ENCODE results near the gene LLGL2. TPM values are rescaled to one million over a fixed set of nuclear protein-coding genes. Genes with fewer than 3 reads are reported as not detected.

Gene LLGL2
- total RNA-seq, 1 experiment from 2014 or later = 156 TPM

- peaks cover 30% of the 10 kb centered on the region for H3K4me1 ChIP-seq (replicated peaks; ENCODE audit: insufficient read depth)
- no peaks in the 10 kb centered on the region for H3K9me3 ChIP-seq (ENCODE audit: insufficient read depth, low read depth)
- no peak overlapping the region for H2AFZ ChIP-seq
- H3K9me2 ChIP-seq (ENCODE audit: insufficient read depth) = no peaks in the 10 kb centered on the region
- no peak overlapping the region for H3K27ac ChIP-seq
- ChIA-PET POLR2A (ENCODE audit: unreplicated experiment) (no interaction called here), CTCF (no interaction called here)
- H3K27me3 ChIP-seq (ENCODE audit: insufficient read depth, low read depth) = no peaks in the 10 kb centered on the region
- no peaks in the 10 kb centered on the region; the same call in 1 of the 2 replicates for H3K36me3 ChIP-seq (ENCODE audit: low read depth)
- H3K4me2 ChIP-seq = no peak overlapping the region
- H3K4me3 ChIP-seq = no peak overlapping the region
- TF ChIP-seq CTCF (conservative IDR thresholded peaks at IDR 0.05) (no peak), EZH2 (IDR thresholded peaks at IDR 0.05; ENCODE audit: low read depth) (no peak)
- DNase-seq = no peak
- H3F3A ChIP-seq (ENCODE audit: insufficient read depth, low read depth) = peaks cover 17% of the 10 kb centered on the region
- no peaks in the 10 kb centered on the region for H3K79me2 ChIP-seq (ENCODE audit: low read depth)
- no TSS peak for BruUV-seq (replicated peaks)
- no peaks in the 10 kb centered on the region; the same call in 1 of the 2 replicates for H4K20me1 ChIP-seq (ENCODE audit: insufficient read depth)
- intact Hi-C loops (cut with micrococcal nuclease; ENCODE audit: unreplicated experiment) = no loop called here
Observed at GRCh38 chr17:75563063-75563758, 37.7 kb downstream of the LLGL2 start.

- no peaks in the 10 kb centered on the region for H3K9me2 ChIP-seq (ENCODE audit: insufficient read depth)
- H3K9me3 ChIP-seq (ENCODE audit: insufficient read depth, low read depth) = no peaks in the 10 kb centered on the region
- no peak overlapping the region for H3K4me3 ChIP-seq
- CTCF ChIA-PET = no interaction called here
- no peak for DNase-seq
- POLR2A ChIA-PET (ENCODE audit: unreplicated experiment) = interaction anchor here (0.6 to 0.7 kb wide), 2 partner anchors 108 to 213 kb away, joined by 3 to 33 read pairs; partner anchors contain the start of gene TMEM94
- H3K79me2 ChIP-seq (ENCODE audit: low read depth) = no peaks in the 10 kb centered on the region
- no peak overlapping the region for H2AFZ ChIP-seq
- H3F3A ChIP-seq (ENCODE audit: insufficient read depth, low read depth) = peaks cover 17% of the 10 kb centered on the region
- no peaks in the 10 kb centered on the region; the same call in 1 of the 2 replicates for H3K36me3 ChIP-seq (ENCODE audit: low read depth)
- no peaks in the 10 kb centered on the region for H3K27me3 ChIP-seq (ENCODE audit: insufficient read depth, low read depth)
- no TSS peak for BruUV-seq (replicated peaks)
- H4K20me1 ChIP-seq (ENCODE audit: insufficient read depth) = no peaks in the 10 kb centered on the region; the same call in 1 of the 2 replicates
- H3K4me2 ChIP-seq = no peak overlapping the region; the same call in 1 of the 2 replicates
- intact Hi-C loops (cut with micrococcal nuclease; ENCODE audit: unreplicated experiment) = no loop called here
- H3K27ac ChIP-seq = no peak overlapping the region
- TF ChIP-seq EZH2 (IDR thresholded peaks at IDR 0.05; ENCODE audit: low read depth) (no peak), CTCF (conservative IDR thresholded peaks at IDR 0.05) (no peak)
- H3K4me1 ChIP-seq (replicated peaks; ENCODE audit: insufficient read depth) = peaks cover 29% of the 10 kb centered on the region
Observed at GRCh38 chr17:75564195-75564594, 38.7 kb downstream of the LLGL2 start.

- no peaks in the 10 kb centered on the region for H3K36me3 ChIP-seq (ENCODE audit: low read depth)
- H3F3A ChIP-seq (ENCODE audit: insufficient read depth, low read depth) = peaks cover 11% of the 10 kb centered on the region
- intact Hi-C loops (cut with micrococcal nuclease; ENCODE audit: unreplicated experiment) = no loop called here
- no peak overlapping the region; the same call in 1 of the 2 replicates for H3K27ac ChIP-seq
- H3K9me3 ChIP-seq (ENCODE audit: insufficient read depth, low read depth) = no peaks in the 10 kb centered on the region
- peak overlapping the region; percentile 55 for H3K4me2 ChIP-seq
- H3K4me1 ChIP-seq (replicated peaks; ENCODE audit: insufficient read depth) = peaks cover 21% of the 10 kb centered on the region
- H3K79me2 ChIP-seq (ENCODE audit: low read depth) = no peaks in the 10 kb centered on the region
- H4K20me1 ChIP-seq (ENCODE audit: insufficient read depth) = no peaks in the 10 kb centered on the region; the same call in 1 of the 2 replicates
- peak; percentile 33 to 91 for DNase-seq
- no peaks in the 10 kb centered on the region for H3K9me2 ChIP-seq (ENCODE audit: insufficient read depth)
- H3K4me3 ChIP-seq = no peak overlapping the region
- ChIA-PET CTCF (interaction anchor here (0.5 kb wide), 1 partner anchor 36 kb away, joined by 4 read pairs; no protein-coding TSS in a partner anchor), POLR2A (ENCODE audit: unreplicated experiment) (interaction anchor here (0.6 kb wide), 1 partner anchor 35 kb away, joined by 6 read pairs; no protein-coding TSS in a partner anchor)
- BruUV-seq (replicated peaks) = no TSS peak
- H2AFZ ChIP-seq = no peak overlapping the region
- TF ChIP-seq EZH2 (IDR thresholded peaks at IDR 0.05; ENCODE audit: low read depth) = no peak
- no peak for TF ChIP-seq CTCF (conservative IDR thresholded peaks at IDR 0.05)
- no peaks in the 10 kb centered on the region for H3K27me3 ChIP-seq (ENCODE audit: insufficient read depth, low read depth)
Observed at GRCh38 chr17:75565066-75565465, 39.6 kb downstream of the LLGL2 start.

Measured in PC-9 (cell line).